ENCODE results near the gene SH3PXD2A. TPM values are rescaled to one million over a fixed set of nuclear protein-coding genes. Genes with fewer than 3 reads are reported as not detected.
"Not testable (repeated sequence)": the region's sequence is repeated elsewhere in the genome, so short reads cannot be mapped to it uniquely, and the experiment has no call there.

SH3PXD2A gene
- total RNA-seq, 1 donor: 3.1 TPM

GRCh38 chr10:103772846-103773245, 82.5 kb downstream of the SH3PXD2A start:
- H3K27me3 ChIP-seq (ENCODE audit: insufficient read depth, low read length); H3K9me3 ChIP-seq (ENCODE audit: low read depth, low read length); H3K4me3 ChIP-seq (ENCODE audit: low read length): not testable (repeated sequence)
- H3K4me1 ChIP-seq (ENCODE audit: insufficient read depth, low read length): peaks cover 25% of the 10 kb centered on the region

GRCh38 chr10:103772096-103772845, 83.1 kb downstream of the SH3PXD2A start:
- Histone ChIP-seq H3K4me1 (ENCODE audit: insufficient read depth, low read length) (peaks cover 25% of the 10 kb centered on the region), H3K9me3 (ENCODE audit: low read depth, low read length) (no peaks in the 10 kb centered on the region), H3K27me3 (ENCODE audit: insufficient read depth, low read length) (no peaks in the 10 kb centered on the region), H3K4me3 (ENCODE audit: low read length) (peak overlapping the region; percentile 47)

GRCh38 chr10:103770139-103770538, 85.2 kb downstream of the SH3PXD2A start:
- Histone ChIP-seq H3K9me3 (ENCODE audit: low read depth, low read length) (no peaks in the 10 kb centered on the region), H3K4me1 (ENCODE audit: insufficient read depth, low read length) (peaks cover 45% of the 10 kb centered on the region), H3K4me3 (ENCODE audit: low read length) (no peak overlapping the region)

GRCh38 chr10:103769176-103769575, 86.2 kb downstream of the SH3PXD2A start:
- Histone ChIP-seq H3K4me3 (ENCODE audit: low read length) (no peak overlapping the region), H3K9me3 (ENCODE audit: low read depth, low read length) (no peaks in the 10 kb centered on the region), H3K27me3 (ENCODE audit: insufficient read depth, low read length) (no peaks in the 10 kb centered on the region), H3K4me1 (ENCODE audit: insufficient read depth, low read length) (peaks cover 53% of the 10 kb centered on the region)

More at GRCh38 chr10:103770139-103770538, 85.2 kb downstream of the SH3PXD2A start:
- no peaks in the 10 kb centered on the region for H3K27me3 ChIP-seq (ENCODE audit: insufficient read depth, low read length)

GRCh38 chr10:103768345-103768744, 87.0 kb downstream of the SH3PXD2A start:
- no peaks in the 10 kb centered on the region for H3K9me3 ChIP-seq (ENCODE audit: low read depth, low read length)
- H3K4me1 ChIP-seq (ENCODE audit: insufficient read depth, low read length): peaks cover 61% of the 10 kb centered on the region
- H3K27me3 ChIP-seq (ENCODE audit: insufficient read depth, low read length): no peaks in the 10 kb centered on the region
- no peak overlapping the region for H3K4me3 ChIP-seq (ENCODE audit: low read length)

- no peak overlapping the region for H3K4me3 ChIP-seq (ENCODE audit: low read length)
- H3K9me3 ChIP-seq (ENCODE audit: low read depth, low read length): no peaks in the 10 kb centered on the region
- H3K27me3 ChIP-seq (ENCODE audit: insufficient read depth, low read length): no peaks in the 10 kb centered on the region
- peaks cover 63% of the 10 kb centered on the region for H3K4me1 ChIP-seq (ENCODE audit: insufficient read depth, low read length)
These were observed 87.6 kb downstream of the SH3PXD2A start for GRCh38 chr10:103767756-103768155.

- H3K4me3 ChIP-seq (ENCODE audit: low read length): no peak overlapping the region
These were observed 88.4 kb downstream of the SH3PXD2A start for GRCh38 chr10:103766751-103767505.

GRCh38 chr10:103765981-103766380, 89.4 kb downstream of the SH3PXD2A start:
- no peaks in the 10 kb centered on the region for H3K27me3 ChIP-seq (ENCODE audit: insufficient read depth, low read length)
- no peaks in the 10 kb centered on the region for H3K9me3 ChIP-seq (ENCODE audit: low read depth, low read length)
- no peak overlapping the region for H3K4me3 ChIP-seq (ENCODE audit: low read length)
- peaks cover 50% of the 10 kb centered on the region for H3K4me1 ChIP-seq (ENCODE audit: insufficient read depth, low read length)

More at GRCh38 chr10:103766751-103767505, 88.4 kb downstream of the SH3PXD2A start:
- H3K9me3 ChIP-seq (ENCODE audit: low read depth, low read length): no peaks in the 10 kb centered on the region
- no peaks in the 10 kb centered on the region for H3K27me3 ChIP-seq (ENCODE audit: insufficient read depth, low read length)
- H3K4me1 ChIP-seq (ENCODE audit: insufficient read depth, low read length): peaks cover 55% of the 10 kb centered on the region

GRCh38 chr10:103765168-103765567, 90.2 kb downstream of the SH3PXD2A start:
- Histone ChIP-seq H3K4me1 (ENCODE audit: insufficient read depth, low read length) (peaks cover 50% of the 10 kb centered on the region), H3K9me3 (ENCODE audit: low read depth, low read length) (no peaks in the 10 kb centered on the region), H3K4me3 (ENCODE audit: low read length) (no peak overlapping the region)

GRCh38 chr10:103764296-103765088, 90.9 kb downstream of the SH3PXD2A start:
- no peaks in the 10 kb centered on the region for H3K27me3 ChIP-seq (ENCODE audit: insufficient read depth, low read length)
- peaks cover 56% of the 10 kb centered on the region for H3K4me1 ChIP-seq (ENCODE audit: insufficient read depth, low read length)
- no peak overlapping the region for H3K4me3 ChIP-seq (ENCODE audit: low read length)
- no peaks in the 10 kb centered on the region for H3K9me3 ChIP-seq (ENCODE audit: low read depth, low read length)

More at GRCh38 chr10:103765168-103765567, 90.2 kb downstream of the SH3PXD2A start:
- H3K27me3 ChIP-seq (ENCODE audit: insufficient read depth, low read length): no peaks in the 10 kb centered on the region

GRCh38 chr10:103763374-103764202, 91.8 kb downstream of the SH3PXD2A start:
- no peaks in the 10 kb centered on the region for H3K9me3 ChIP-seq (ENCODE audit: low read depth, low read length)
- no peak overlapping the region for H3K4me3 ChIP-seq (ENCODE audit: low read length)
- H3K4me1 ChIP-seq (ENCODE audit: insufficient read depth, low read length): peaks cover 56% of the 10 kb centered on the region
- H3K27me3 ChIP-seq (ENCODE audit: insufficient read depth, low read length): no peaks in the 10 kb centered on the region

GRCh38 chr10:103762916-103763315, 92.5 kb downstream of the SH3PXD2A start:
- Histone ChIP-seq H3K9me3 (ENCODE audit: low read depth, low read length) (no peaks in the 10 kb centered on the region), H3K27me3 (ENCODE audit: insufficient read depth, low read length) (no peaks in the 10 kb centered on the region), H3K4me3 (ENCODE audit: low read length) (no peak overlapping the region), H3K4me1 (ENCODE audit: insufficient read depth, low read length) (peaks cover 63% of the 10 kb centered on the region)

- H3K4me3 ChIP-seq (ENCODE audit: low read length): no peak overlapping the region
- H3K4me1 ChIP-seq (ENCODE audit: insufficient read depth, low read length): peaks cover 69% of the 10 kb centered on the region
- no peaks in the 10 kb centered on the region for H3K27me3 ChIP-seq (ENCODE audit: insufficient read depth, low read length)
- H3K9me3 ChIP-seq (ENCODE audit: low read depth, low read length): no peaks in the 10 kb centered on the region
These were observed 93.2 kb downstream of the SH3PXD2A start for GRCh38 chr10:103762162-103762561.

Measured in mononuclear cell (primary cell).